ENCODE results near the gene ASCL4. TPM values are rescaled to one million over a fixed set of nuclear protein-coding genes. Genes with fewer than 3 reads are reported as not detected.

ASCL4 gene
- total and polyA plus RNA-seq, 4 donors: under 0.01 TPM; not detected in 3

DNA sequence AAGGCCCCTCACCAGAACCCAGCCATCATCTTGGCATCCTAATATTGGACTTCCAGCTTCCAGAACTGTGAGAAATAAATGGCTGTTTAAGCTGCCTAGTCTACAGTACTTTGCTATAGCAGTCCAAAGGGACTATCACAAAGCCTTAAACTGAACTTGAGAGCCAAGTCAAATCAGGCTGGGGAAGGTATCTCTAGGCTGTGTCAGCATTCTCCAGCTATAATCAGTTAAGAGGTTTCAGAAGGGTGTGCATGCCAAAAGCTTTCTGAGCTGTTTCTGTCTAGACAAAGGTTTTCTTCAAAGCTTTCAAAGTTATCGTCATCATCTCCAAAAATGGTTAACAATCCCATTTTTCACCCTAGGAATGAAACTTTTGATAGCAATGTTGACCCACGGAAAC lies 7.6 kb downstream of the ASCL4 start:
- Histone ChIP-seq H3K27ac (ENCODE audit: low read depth in 1 of 2, low read length in 2 of 2) (no peak overlapping the region), H3K27me3 (ENCODE audit: control insufficient read depth in 4 of 4, insufficient read depth in 4 of 4, low read length in 3 of 4) (no peaks in the 10 kb centered on the region), H3K4me1 (ENCODE audit: control insufficient read depth in 4 of 4, insufficient read depth in 4 of 4, low read length in 3 of 4) (no peaks in the 10 kb centered on the region), H3K4me3 (ENCODE audit: low read depth in 1 of 3, low read length in 3 of 3) (no peak overlapping the region), H3K36me3 (ENCODE audit: control insufficient read depth in 4 of 4, insufficient read depth in 3 of 4, low read depth in 1 of 4, low read length in 3 of 4) (no peaks in the 10 kb centered on the region), H3K9ac (ENCODE audit: low read depth in 1 of 2, low read length in 2 of 2) (no peak overlapping the region), H3K9me3 (ENCODE audit: control insufficient read depth in 4 of 4, low read length in 3 of 4) (no peaks in the 10 kb centered on the region)
- no peak for DNase-seq (ENCODE audit: low spot score)
- WGBS: 89% methylated on average over 2 of the region's 2 CpGs
- TF ChIP-seq EGR1 (IDR thresholded peaks at IDR 0.05; ENCODE audit: low read depth in 2 of 2) (no peak), SP1 (IDR thresholded peaks at IDR 0.05) (no peak), RAD21 (IDR thresholded peaks at IDR 0.05) (no peak), JUND (IDR thresholded peaks at IDR 0.05) (no peak), NR2F2 (IDR thresholded peaks at IDR 0.05) (no peak), TAF1 (conservative IDR thresholded peaks at IDR 0.05) (no peak), RXRA (IDR thresholded peaks at IDR 0.05) (no peak), HNF4A (conservative IDR thresholded peaks at IDR 0.05) (no peak), FOXA1 (IDR thresholded peaks at IDR 0.05) (no peak), FOXA2 (IDR thresholded peaks at IDR 0.05) (no peak), HNF4G (IDR thresholded peaks at IDR 0.05) (no peak), YY1 (IDR thresholded peaks at IDR 0.05) (no peak), GABPA (IDR thresholded peaks at IDR 0.05 in 1 of 2, conservative IDR thresholded peaks at IDR 0.05 in 1 of 2) (no peak)
- TF ChIP-seq, protein P1, sequence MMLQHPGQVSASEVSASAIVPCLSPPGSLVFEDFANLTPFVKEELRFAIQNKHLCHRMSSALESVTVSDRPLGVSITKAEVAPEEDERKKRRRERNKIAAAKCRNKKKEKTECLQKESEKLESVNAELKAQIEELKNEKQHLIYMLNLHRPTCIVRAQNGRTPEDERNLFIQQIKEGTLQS (IDR thresholded peaks at IDR 0.05): no peak
- TF ChIP-seq, protein P2, sequence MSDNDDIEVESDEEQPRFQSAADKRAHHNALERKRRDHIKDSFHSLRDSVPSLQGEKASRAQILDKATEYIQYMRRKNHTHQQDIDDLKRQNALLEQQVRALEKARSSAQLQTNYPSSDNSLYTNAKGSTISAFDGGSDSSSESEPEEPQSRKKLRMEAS (IDR thresholded peaks at IDR 0.05): no peak
- TF ChIP-seq, protein P3, sequence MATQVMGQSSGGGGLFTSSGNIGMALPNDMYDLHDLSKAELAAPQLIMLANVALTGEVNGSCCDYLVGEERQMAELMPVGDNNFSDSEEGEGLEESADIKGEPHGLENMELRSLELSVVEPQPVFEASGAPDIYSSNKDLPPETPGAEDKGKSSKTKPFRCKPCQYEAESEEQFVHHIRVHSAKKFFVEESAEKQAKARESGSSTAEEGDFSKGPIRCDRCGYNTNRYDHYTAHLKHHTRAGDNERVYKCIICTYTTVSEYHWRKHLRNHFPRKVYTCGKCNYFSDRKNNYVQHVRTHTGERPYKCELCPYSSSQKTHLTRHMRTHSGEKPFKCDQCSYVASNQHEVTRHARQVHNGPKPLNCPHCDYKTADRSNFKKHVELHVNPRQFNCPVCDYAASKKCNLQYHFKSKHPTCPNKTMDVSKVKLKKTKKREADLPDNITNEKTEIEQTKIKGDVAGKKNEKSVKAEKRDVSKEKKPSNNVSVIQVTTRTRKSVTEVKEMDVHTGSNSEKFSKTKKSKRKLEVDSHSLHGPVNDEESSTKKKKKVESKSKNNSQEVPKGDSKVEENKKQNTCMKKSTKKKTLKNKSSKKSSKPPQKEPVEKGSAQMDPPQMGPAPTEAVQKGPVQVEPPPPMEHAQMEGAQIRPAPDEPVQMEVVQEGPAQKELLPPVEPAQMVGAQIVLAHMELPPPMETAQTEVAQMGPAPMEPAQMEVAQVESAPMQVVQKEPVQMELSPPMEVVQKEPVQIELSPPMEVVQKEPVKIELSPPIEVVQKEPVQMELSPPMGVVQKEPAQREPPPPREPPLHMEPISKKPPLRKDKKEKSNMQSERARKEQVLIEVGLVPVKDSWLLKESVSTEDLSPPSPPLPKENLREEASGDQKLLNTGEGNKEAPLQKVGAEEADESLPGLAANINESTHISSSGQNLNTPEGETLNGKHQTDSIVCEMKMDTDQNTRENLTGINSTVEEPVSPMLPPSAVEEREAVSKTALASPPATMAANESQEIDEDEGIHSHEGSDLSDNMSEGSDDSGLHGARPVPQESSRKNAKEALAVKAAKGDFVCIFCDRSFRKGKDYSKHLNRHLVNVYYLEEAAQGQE (IDR thresholded peaks at IDR 0.05): no peak
- TF ChIP-seq, protein P4, sequence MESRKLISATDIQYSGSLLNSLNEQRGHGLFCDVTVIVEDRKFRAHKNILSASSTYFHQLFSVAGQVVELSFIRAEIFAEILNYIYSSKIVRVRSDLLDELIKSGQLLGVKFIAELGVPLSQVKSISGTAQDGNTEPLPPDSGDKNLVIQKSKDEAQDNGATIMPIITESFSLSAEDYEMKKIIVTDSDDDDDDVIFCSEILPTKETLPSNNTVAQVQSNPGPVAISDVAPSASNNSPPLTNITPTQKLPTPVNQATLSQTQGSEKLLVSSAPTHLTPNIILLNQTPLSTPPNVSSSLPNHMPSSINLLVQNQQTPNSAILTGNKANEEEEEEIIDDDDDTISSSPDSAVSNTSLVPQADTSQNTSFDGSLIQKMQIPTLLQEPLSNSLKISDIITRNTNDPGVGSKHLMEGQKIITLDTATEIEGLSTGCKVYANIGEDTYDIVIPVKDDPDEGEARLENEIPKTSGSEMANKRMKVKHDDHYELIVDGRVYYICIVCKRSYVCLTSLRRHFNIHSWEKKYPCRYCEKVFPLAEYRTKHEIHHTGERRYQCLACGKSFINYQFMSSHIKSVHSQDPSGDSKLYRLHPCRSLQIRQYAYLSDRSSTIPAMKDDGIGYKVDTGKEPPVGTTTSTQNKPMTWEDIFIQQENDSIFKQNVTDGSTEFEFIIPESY (IDR thresholded peaks at IDR 0.05): no peak
- TF ChIP-seq, protein P5, sequence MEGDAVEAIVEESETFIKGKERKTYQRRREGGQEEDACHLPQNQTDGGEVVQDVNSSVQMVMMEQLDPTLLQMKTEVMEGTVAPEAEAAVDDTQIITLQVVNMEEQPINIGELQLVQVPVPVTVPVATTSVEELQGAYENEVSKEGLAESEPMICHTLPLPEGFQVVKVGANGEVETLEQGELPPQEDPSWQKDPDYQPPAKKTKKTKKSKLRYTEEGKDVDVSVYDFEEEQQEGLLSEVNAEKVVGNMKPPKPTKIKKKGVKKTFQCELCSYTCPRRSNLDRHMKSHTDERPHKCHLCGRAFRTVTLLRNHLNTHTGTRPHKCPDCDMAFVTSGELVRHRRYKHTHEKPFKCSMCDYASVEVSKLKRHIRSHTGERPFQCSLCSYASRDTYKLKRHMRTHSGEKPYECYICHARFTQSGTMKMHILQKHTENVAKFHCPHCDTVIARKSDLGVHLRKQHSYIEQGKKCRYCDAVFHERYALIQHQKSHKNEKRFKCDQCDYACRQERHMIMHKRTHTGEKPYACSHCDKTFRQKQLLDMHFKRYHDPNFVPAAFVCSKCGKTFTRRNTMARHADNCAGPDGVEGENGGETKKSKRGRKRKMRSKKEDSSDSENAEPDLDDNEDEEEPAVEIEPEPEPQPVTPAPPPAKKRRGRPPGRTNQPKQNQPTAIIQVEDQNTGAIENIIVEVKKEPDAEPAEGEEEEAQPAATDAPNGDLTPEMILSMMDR (IDR thresholded peaks at IDR 0.05; ENCODE audit: low read depth, low read length, missing input control): no peak
